Hepatic stellate cell (primary cell): ENCODE results near the gene ELP5.

Experiments used
- DNase-seq: peaks from one replicate; pipeline ENCODE4 v3.0.0; 2011; ENCODE audit warnings: low spot score

ELP5 gene

GRCh38 chr17:7256766-7257456 lies 4.9 kb downstream of the ELP5 start:
- no peak for DNase-seq

DNA sequence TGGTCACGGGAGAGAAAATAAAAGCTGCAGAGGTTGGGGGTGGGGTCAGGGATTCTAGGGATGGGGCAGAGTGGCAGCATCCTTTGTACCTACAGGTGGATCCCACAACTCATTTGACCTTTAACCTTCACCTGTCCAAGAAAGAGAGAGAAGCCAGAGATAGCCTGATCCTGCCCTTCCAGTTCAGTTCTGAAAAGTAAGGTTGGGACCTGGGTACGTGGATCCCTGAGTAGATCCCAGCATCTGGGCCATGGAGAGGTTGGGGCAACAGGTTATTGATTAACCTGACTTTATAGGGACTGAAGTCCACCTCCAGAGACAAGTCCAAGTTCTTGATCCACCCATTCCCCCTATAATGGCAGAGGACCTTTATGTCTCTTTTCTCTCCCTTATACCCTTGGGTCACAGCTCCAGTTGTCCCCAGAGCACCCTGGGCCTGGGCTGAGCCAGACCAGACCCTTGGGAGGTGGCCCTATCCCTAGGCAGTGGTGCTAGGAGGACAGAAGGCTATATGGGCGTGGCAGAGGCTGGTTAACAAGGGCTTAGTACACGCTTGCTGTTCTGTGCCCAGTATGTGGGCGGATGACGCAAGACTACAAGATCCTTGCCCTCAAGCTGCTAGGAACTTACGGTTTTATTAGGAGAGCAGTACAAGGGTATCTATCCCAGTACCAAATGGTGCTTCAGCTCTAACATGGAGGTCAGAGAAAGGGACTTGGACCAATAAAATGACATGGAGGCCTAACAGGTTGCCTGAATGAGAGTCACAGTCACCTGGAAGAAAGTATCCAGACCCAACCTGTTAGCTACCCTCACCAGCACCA lies 6.9 kb downstream of the ELP5 start:
- no peak for DNase-seq

- DNase-seq, result no peak
Measured at GRCh38 chr17:7259555-7259889, 7.5 kb downstream of the ELP5 start.

DNA sequence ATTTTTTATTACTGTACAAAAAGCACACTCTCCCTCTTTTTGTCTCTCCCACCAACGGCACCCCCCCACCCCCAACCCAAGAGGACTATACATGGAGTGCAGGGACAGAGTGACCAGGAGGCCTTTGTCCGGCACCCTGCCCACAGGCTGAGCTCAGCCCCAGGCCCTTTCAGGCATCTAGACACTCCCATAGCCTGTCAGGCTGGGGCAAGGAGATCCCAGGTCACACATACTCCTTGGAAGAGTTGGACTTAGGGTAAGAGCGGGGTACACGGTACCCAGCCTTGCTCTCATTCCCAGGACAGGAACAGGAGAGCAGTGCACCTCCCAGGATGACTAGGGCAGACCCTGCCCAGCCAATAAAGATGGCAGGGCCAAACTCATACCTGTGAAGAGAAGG lies 8.1 kb downstream of the ELP5 start:
- DNase-seq, result no peak

DNA sequence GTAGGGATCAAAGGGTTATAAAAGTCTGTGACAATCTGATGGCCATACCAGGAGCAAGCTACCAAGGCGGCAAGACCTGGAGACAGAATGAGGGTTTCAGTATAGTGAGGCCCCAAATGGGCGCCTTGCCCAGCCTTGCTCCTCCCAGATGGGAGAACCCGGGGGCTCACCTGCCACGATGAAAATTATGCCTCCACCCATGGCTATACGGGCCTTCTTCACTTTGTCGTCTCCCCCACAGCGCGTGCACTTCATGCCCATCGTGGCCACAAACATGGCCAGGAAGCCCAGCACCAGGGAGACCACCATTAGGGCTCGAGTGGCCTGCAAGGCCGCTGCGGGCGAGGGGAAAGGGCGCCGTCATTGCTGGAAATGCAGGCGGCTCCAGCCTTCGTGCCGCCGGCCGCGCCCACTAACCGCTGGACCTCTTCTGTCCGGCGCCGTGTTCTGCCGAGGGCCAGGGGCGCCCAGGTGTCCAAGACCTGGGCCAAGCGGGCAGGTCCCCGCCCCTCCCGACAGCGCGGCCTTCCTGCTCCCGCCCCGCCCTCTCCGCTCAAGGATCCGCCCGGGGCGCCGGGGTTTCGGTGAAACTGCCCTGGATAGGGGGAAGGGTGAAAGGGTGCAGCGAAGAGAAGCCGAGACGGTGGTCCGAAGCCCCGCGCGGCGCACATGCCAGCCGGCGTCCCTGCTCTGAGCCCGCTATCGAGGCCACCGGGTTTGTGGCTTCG lies 8.8 kb downstream of the ELP5 start:
- DNase-seq, result peak; percentile 60

DNA sequence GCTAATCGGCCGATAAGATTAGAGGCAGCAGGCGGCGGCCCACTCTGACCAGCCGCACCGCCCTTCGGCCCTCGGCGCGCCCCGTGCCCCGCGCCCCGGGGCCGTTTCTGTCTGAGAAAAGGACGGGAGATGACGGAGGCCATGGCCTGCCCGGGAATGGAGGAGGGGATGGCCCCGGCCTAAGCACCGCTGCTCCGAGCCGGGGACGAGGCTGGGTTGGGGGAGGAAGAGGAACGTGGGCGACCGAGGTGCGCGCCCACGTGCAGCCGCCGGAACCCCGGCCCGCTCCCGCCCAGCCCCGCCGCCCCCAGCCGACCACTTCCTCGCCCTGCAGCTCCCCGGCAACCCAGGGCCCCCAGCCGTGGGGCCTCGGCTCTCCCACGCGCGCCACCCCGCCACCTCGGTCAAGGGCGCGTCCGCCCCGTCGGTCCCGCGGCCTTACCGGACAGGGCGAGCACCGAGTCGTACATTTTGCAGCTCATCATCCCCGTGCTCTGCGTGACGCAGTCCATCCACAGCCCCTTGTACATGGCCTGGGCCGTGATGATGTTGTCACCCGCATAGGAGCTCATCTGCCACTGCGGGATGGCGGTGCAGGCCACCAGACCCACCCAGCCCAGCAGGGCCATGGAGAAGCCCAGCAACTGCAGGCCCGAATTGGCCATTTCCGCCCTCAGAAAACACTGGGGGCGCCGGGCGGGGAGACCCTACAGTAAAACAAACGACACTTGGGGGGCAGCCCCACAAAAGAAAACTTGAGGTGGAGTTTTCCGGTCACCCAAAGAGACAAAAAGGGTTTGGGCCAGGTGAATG lies 9.6 kb downstream of the ELP5 start:
- DNase-seq, result peak; percentile 28

DNA sequence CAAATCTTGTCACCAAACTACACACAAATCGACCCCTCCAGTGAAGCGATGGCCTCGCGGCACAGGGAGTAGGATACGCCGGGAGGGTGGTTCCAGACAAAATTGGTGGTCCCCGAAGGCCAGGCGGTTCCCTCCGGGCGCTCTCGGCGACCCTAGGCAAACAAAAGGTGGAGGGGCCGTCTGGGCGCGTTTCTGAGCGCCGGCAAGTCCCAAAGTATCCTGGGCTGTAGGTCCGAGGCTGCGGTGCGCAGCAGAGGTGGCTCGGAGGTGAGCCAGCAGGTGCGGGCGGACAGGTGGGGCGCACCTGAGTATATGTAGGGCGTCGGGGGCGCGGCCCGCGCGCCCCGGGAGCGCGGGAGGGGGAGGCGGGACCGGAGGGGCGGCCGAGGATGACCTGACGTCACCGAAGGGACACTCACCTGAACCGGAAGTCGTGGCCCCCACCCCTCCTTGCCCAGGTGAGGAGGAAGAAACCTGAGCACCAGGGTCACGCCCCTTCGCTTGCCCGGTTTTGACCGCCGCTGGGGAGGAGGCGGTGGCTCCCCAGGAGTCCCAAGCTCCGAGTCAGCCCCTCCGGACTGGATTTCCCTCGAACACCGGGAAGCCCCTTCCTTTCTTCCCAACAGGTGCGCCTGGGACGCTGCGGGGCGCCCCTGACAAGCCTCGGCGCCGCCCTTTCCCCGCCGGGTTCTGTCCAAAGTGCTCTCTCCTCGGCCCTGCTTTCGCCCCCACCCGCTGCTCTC lies 10.3 kb downstream of the ELP5 start, which contains the start of gene CLDN7:
TSS of gene CLDN7 (minus strand) at position 287 of the 743 bp plus-strand sequence. CDS start 435 bp downstream, outside the sequence.
- no peak for DNase-seq

- DNase-seq, result no peak
Measured at GRCh38 chr17:7262935-7263800, 11.2 kb downstream of the ELP5 start.

DNA sequence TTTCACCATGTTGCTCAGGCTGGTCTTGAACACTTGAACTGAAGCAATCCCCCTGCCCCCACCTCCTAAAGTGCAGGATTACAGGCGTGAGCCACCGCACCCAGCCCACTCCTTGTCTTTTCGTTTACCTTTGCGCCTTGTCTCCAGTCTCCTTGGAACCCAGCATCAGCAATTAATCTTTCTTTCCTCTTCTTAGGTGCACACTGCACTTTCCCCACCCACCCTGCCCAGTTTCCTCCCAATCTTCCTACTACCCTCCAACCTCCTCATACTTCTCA lies 11.7 kb downstream of the ELP5 start:
- no peak for DNase-seq

- no peak for DNase-seq
Measured at GRCh38 chr17:7266784-7267183, 14.8 kb downstream of the ELP5 start.

DNA sequence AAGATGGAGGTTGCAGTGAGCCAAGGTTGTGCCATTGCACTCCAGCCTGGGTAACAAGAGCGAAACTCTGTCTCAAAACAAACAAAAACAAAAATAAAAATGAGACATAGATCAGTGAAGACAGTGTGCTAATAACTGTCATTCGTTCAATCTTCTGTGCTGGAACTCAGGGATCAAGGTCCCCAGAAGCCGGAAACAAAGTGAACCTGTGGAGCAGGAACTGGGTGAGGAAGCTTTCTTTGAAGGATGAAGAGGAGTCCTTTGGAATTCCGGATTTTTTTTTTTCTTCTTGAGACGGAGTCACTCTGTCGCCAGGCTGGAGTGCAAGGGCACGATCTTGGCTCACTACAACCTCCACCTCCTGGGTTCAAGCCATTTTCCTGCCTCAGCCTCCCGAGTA lies 27.4 kb downstream of the ELP5 start:
- no peak for DNase-seq

DNA sequence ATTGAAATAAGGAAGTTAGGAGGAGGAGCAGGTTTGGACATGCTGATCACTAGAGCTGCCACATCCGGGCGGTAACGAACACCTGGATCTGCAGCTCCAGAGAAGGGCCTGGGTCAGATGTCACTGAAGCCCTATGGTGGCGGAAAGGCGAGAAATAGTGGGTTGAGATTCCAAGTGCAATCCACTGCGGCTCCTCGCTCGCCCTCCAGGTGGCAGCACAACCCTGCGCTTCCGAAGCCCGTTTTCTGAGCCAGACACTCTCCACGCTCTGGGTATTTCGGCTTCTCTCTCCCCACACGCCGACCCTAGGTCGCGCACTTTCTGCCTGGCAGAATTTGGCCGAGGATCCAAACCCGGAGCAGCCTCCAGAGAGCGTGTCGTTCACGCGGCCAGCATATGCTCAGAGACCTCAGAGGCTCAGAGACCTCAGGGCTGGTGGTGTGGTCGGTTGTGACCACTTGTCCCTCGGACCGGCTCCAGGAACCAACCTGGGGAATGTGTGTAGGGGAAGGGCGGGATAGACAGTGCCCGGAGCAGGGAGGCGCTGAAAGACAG lies 28.6 kb downstream of the ELP5 start:
- DNase-seq, result peak; percentile 89

DNA sequence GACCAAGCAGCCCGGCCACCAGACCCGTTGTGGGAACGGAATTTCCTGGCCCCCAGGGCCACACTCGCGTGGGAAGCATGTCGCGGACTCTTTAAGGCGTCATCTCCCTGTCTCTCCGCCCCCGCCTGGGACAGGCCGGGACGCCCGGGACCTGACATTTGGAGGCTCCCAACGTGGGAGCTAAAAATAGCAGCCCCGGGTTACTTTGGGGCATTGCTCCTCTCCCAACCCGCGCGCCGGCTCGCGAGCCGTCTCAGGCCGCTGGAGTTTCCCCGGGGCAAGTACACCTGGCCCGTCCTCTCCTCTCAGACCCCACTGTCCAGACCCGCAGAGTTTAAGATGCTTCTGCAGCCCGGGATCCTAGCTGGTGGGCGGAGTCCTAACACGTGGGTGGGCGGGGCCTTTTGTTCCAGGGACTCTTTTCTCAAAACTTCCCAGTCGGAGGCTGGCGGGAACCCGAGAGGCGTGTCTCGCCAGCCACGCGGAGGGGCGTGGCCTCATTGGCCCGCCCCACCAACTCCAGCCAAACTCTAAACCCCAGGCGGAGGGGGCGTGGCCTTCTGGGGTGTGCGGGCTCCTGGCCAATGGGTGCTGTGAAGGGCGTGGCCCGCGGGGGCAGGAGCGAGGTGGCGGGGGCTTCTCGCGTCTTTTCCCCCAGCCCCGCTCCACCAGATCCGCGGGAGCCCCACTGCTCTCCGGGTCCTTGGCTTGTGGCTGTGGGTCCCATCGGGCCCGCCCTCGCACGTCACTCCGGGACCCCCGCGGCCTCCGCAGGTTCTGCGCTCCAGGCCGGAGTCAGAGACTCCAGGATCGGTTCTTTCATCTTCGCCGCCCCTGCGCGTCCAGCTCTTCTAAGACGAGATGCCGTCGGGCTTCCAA lies 29.3 kb downstream of the ELP5 start, which contains the start of gene SLC2A4:
TSS of gene SLC2A4 (plus strand) at position 645 of the 879 bp plus-strand sequence. CDS start at position 862, 217 bp downstream.
- peak; percentile 98 for DNase-seq

- DNase-seq, result peak; percentile 9
Measured at GRCh38 chr17:7281953-7282751, 30.1 kb downstream of the ELP5 start.

- no peak for DNase-seq
Measured at GRCh38 chr17:7282752-7283321, 30.8 kb downstream of the ELP5 start.

DNA sequence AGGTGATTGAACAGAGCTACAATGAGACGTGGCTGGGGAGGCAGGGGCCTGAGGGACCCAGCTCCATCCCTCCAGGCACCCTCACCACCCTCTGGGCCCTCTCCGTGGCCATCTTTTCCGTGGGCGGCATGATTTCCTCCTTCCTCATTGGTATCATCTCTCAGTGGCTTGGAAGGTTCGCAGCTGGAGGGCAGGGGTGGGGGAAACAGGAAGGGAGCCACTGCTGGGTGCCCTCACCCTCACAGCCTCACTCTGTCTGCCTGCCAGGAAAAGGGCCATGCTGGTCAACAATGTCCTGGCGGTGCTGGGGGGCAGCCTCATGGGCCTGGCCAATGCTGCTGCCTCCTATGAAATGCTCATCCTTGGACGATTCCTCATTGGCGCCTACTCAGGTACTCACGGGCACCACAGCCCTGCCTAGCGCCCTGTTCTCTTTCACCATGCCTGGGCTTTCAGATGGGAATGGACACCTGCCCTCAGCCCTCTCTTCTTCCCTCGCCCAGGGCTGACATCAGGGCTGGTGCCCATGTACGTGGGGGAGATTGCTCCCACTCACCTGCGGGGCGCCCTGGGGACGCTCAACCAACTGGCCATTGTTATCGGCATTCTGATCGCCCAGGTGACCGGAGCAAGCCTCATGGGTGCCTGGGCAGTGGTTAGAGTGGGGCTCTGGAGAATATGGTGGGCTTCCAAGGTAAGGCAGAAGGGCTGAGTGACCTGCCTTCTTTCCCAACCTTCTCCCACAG lies 31.6 kb downstream of the ELP5 start:
- no peak for DNase-seq

GRCh38 chr17:7284911-7285310 lies 32.9 kb downstream of the ELP5 start:
- peak; percentile 1 for DNase-seq
